WTC11 (cell line): ENCODE measurements around the gene ABCG1. TPM values are rescaled to one million over a fixed set of nuclear protein-coding genes. Genes with fewer than 3 reads are reported as not detected.

ENCODE experiments used
- ATAC-seq: fragments of 200-7000 bp; cut with Tn5 transposase; 2 replicates; pipeline ENCODE4 v1.10.0; 2021; ENCODE audit warnings: mild to moderate bottlenecking, moderate library complexity
- CTCF ChIA-PET: fragments of 300-600 bp; sonication (Branson Sonifier 250); formaldehyde crosslinking; loops from one replicate; lab custom pipeline; 2021; ENCODE audit warnings: antibody characterized with exemption; lab: Charles Lee
- POLR2A ChIA-PET: fragments of 350-600 bp; sonication (Branson Sonifier 250); formaldehyde crosslinking; loops from one replicate; lab custom pipeline; 2021; ENCODE audit warnings: antibody characterized with exemption; lab: Charles Lee
- DNase-seq: peaks from one replicate; pipeline ENCODE4 v3.0.0; 2021; ENCODE audit warnings: low spot score
- H3K27ac Mint-ChIP-seq: 2 replicates; pipeline ENCODE4 v1.8.0; 2021; ENCODE audit warnings: mixed read lengths
- H3K27me3 Mint-ChIP-seq: 2 replicates; pipeline ENCODE4 v1.8.0; 2021; ENCODE audit warnings: low read depth, mild to moderate bottlenecking, moderate library complexity, mixed read lengths
- H3K36me3 Mint-ChIP-seq: 2 replicates; pipeline ENCODE4 v1.8.0; 2021; ENCODE audit warnings: mixed read lengths
- H3K4me1 Mint-ChIP-seq: 2 replicates; pipeline ENCODE4 v1.8.0; 2022; ENCODE audit warnings: mixed read lengths
- H3K4me3 Mint-ChIP-seq: 2 replicates; pipeline ENCODE4 v1.8.0; 2021; ENCODE audit warnings: mild to moderate bottlenecking, moderate library complexity, mixed read lengths
- H3K9me3 Mint-ChIP-seq: 2 replicates; pipeline ENCODE4 v1.8.0; 2021; ENCODE audit warnings: mixed read lengths
- AFF4 ChIP-seq: sonication (generic); formaldehyde crosslinking; IDR thresholded peaks from 2 replicates; pipeline ENCODE4 v1.8.1; 2023; ENCODE audit warnings: mild to moderate bottlenecking, missing genetic modification reagents, borderline replicate concordance
- AR ChIP-seq: fragments of 250-450 bp; sonication (Bioruptor Pico); IDR thresholded peaks from 2 replicates; pipeline ENCODE4 v1.9.0; 2021; ENCODE audit warnings: mild to moderate bottlenecking
- ATF6 ChIP-seq: sonication (generic); formaldehyde crosslinking; IDR thresholded peaks from 2 replicates; pipeline ENCODE4 v1.8.1; 2023; ENCODE audit warnings: mild to moderate bottlenecking, missing genetic modification reagents
- CBFB ChIP-seq: sonication (generic); formaldehyde crosslinking; IDR thresholded peaks from 2 replicates; pipeline ENCODE4 v1.8.1; 2022; ENCODE audit warnings: mild to moderate bottlenecking, low read depth, missing genetic modification reagents
- CTCF ChIP-seq: fragments of 200-600 bp; IDR thresholded peaks from 2 replicates; pipeline ENCODE4 v1.8.0; 2022; ENCODE audit warnings: antibody characterized with exemption
- ETV6 ChIP-seq: sonication (generic); formaldehyde crosslinking; IDR thresholded peaks from 2 replicates; pipeline ENCODE4 v1.8.1; 2022; ENCODE audit warnings: mild to moderate bottlenecking, missing genetic modification reagents
- HMGXB4 ChIP-seq: sonication (generic); formaldehyde crosslinking; IDR thresholded peaks from 2 replicates; pipeline ENCODE4 v1.8.1; 2023; ENCODE audit warnings: mild to moderate bottlenecking, moderate library complexity, missing genetic modification reagents
- NR2C2 ChIP-seq: sonication (generic); formaldehyde crosslinking; IDR thresholded peaks from 2 replicates; pipeline ENCODE4 v1.8.0; 2022; ENCODE audit warnings: mild to moderate bottlenecking, missing genetic modification reagents
- PREB ChIP-seq: sonication (generic); formaldehyde crosslinking; IDR thresholded peaks from 2 replicates; pipeline ENCODE4 v1.8.1; 2022; ENCODE audit warnings: mild to moderate bottlenecking, missing genetic modification reagents, moderate library complexity, borderline replicate concordance
- TCF7 ChIP-seq: sonication (generic); formaldehyde crosslinking; IDR thresholded peaks from 2 replicates; pipeline ENCODE4 v1.8.0; 2022; ENCODE audit warnings: mild to moderate bottlenecking, low read depth, missing genetic modification reagents, moderate library complexity
- TP53 ChIP-seq: sonication (generic); formaldehyde crosslinking; IDR thresholded peaks from 2 replicates; pipeline ENCODE4 v1.8.1; 2023; ENCODE audit warnings: mild to moderate bottlenecking, missing genetic modification reagents
- USF2 ChIP-seq: sonication (generic); formaldehyde crosslinking; IDR thresholded peaks from 2 replicates; pipeline ENCODE4 v1.8.1; 2023; ENCODE audit warnings: mild to moderate bottlenecking, missing genetic modification reagents, moderate library complexity
- ZMAT4 ChIP-seq: fragments of 250-450 bp; sonication (Bioruptor Pico); IDR thresholded peaks from 2 replicates; pipeline ENCODE4 v1.9.0; 2021; ENCODE audit warnings: mild to moderate bottlenecking
- ZNF138 ChIP-seq: sonication (generic); formaldehyde crosslinking; conservative IDR thresholded peaks from 2 replicates; pipeline ENCODE4 v1.8.1; 2022; ENCODE audit warnings: mild to moderate bottlenecking, moderate library complexity, missing genetic modification reagents
- ZNF232 ChIP-seq: sonication (generic); formaldehyde crosslinking; IDR thresholded peaks from 2 replicates; pipeline ENCODE4 v1.8.0; 2022; ENCODE audit warnings: mild to moderate bottlenecking, missing genetic modification reagents
- ZNF396 ChIP-seq: fragments of 250-450 bp; sonication (Bioruptor Pico); IDR thresholded peaks from 2 replicates; pipeline ENCODE4 v1.8.0; 2021; ENCODE audit warnings: mild to moderate bottlenecking, moderate library complexity, borderline replicate concordance
- ZNF416 ChIP-seq: fragments of 250-450 bp; sonication (Bioruptor Pico); IDR thresholded peaks from 2 replicates; pipeline ENCODE4 v1.9.0; 2021; ENCODE audit warnings: mild to moderate bottlenecking, inconsistent platforms
- ZNF512 ChIP-seq: sonication (generic); formaldehyde crosslinking; IDR thresholded peaks from 2 replicates; pipeline ENCODE4 v1.8.1; 2022; ENCODE audit warnings: missing genetic modification reagents, borderline replicate concordance
- total RNA-seq: library from RNA; stranded (reverse); gene quantifications from 3 replicates; pipeline ENCODE4 v1.2.3, GENCODE V29; 2021

ABCG1 gene
- total RNA-seq, 1 experiment from 2014 or later, result 4.0 TPM

- DNase-seq (no peak), ATAC-seq (no peak)
- Mint-ChIP-seq H3K4me3 (no peak overlapping the region), H3K27me3 (peaks cover 6% of the 10 kb centered on the region), H3K27ac (no peak overlapping the region), H3K36me3 (no peaks in the 10 kb centered on the region), H3K9me3 (no peaks in the 10 kb centered on the region), H3K4me1 (peaks cover 59% of the 10 kb centered on the region)
- POLR2A ChIA-PET, result no interaction called here
- TF ChIP-seq CBFB (CRISPR knock-in tag) (no peak), TCF7 (CRISPR knock-in tag) (no peak), TP53 (no peak), CTCF (no peak), ZNF512 (CRISPR knock-in tag) (no peak), ETV6 (CRISPR knock-in tag) (no peak), PREB (CRISPR knock-in tag) (no peak), NR2C2 (CRISPR knock-in tag) (no peak), ZNF138 (CRISPR knock-in tag) (no peak), ZNF232 (CRISPR knock-in tag) (no peak), HMGXB4 (CRISPR knock-in tag) (no peak), ZMAT4 (CRISPR knock-in tag) (no peak), ZNF416 (CRISPR knock-in tag) (no peak), USF2 (CRISPR knock-in tag) (no peak), ATF6 (no peak), ZNF396 (CRISPR knock-in tag) (no peak), AR (CRISPR knock-in tag) (no peak), AFF4 (CRISPR knock-in tag) (no peak)
- TF ChIP-seq, all 79 proteins: peak for 0
- CTCF ChIA-PET, result interaction anchor here (3.4 to 11.5 kb wide), 2 partner anchors 24 to 53 kb away, joined by 35 to 165 read pairs; no protein-coding TSS in a partner anchor
Observed at GRCh38 chr21:42312626-42313104, 93.7 kb downstream of the ABCG1 start.
